SW480 (cell line): ENCODE results near the gene SLC6A16.
A peak's percentile ranks its signal among the peaks of the same experiment; 100 is the strongest.
"Not testable (repeated sequence)": the region's sequence is repeated elsewhere in the genome, so short reads cannot be mapped to it uniquely, and the experiment has no call there.

ENCODE experiments used
- DNase-seq: peaks from one replicate; pipeline ENCODE4 v3.0.0-alpha.2; 2016; ENCODE audit warnings: low spot score

Gene SLC6A16

GRCh38 chr19:49344505-49345423 is 19.8 kb upstream of the SLC6A16 start:
- DNase-seq, result no peak

- no peak for DNase-seq
These were observed 18.1 kb upstream of the SLC6A16 start for GRCh38 chr19:49343123-49343522.

GRCh38 chr19:49342291-49342721 is 17.3 kb upstream of the SLC6A16 start:
- no peak for DNase-seq

- no peak for DNase-seq
These were observed 16.1 kb upstream of the SLC6A16 start for GRCh38 chr19:49340865-49341718.

- peak; percentile 79 for DNase-seq
These were observed 15.3 kb upstream of the SLC6A16 start for GRCh38 chr19:49340069-49340864.

GRCh38 chr19:49339301-49340068 is 14.5 kb upstream of the SLC6A16 start:
- DNase-seq, result peak; percentile 84

- DNase-seq, result peak; percentile 79
These were observed 13.8 kb upstream of the SLC6A16 start for GRCh38 chr19:49338691-49339300.

GRCh38 chr19:49338023-49338677 is 13.2 kb upstream of the SLC6A16 start:
- DNase-seq, result no peak

- DNase-seq, result no peak
These were observed 12.5 kb upstream of the SLC6A16 start for GRCh38 chr19:49337267-49338022.

GRCh38 chr19:49336482-49337266 is 11.7 kb upstream of the SLC6A16 start:
- DNase-seq, result no peak

GRCh38 chr19:49335784-49336481 is 10.9 kb upstream of the SLC6A16 start:
- no peak for DNase-seq

- no peak for DNase-seq
These were observed 10.2 kb upstream of the SLC6A16 start, which contains the start of gene CD37 for GRCh38 chr19:49335071-49335783. Gene CD37 (plus strand): TSS chr19:49335406. CDS start chr19:49335541, 135 bp downstream.

GRCh38 chr19:49333811-49334288 is 8.9 kb upstream of the SLC6A16 start:
- DNase-seq, result no peak

- DNase-seq, result no peak
These were observed 8.4 kb upstream of the SLC6A16 start for GRCh38 chr19:49333418-49333805.

GRCh38 chr19:49332691-49333417 is 7.9 kb upstream of the SLC6A16 start:
- not testable (repeated sequence) for DNase-seq

- peak; percentile 74 for DNase-seq
These were observed 6.6 kb upstream of the SLC6A16 start for GRCh38 chr19:49331616-49332055.
